NCI-H2171 treated with DMSO at 0.1 percent for 48 hours (cell line): ENCODE measurements around the gene CPNE7.

Experiments used
- DNase-seq: peaks from one replicate; lab custom pipeline; 2025; lab: John Stamatoyannopoulos, UW

The CPNE7 gene

DNA sequence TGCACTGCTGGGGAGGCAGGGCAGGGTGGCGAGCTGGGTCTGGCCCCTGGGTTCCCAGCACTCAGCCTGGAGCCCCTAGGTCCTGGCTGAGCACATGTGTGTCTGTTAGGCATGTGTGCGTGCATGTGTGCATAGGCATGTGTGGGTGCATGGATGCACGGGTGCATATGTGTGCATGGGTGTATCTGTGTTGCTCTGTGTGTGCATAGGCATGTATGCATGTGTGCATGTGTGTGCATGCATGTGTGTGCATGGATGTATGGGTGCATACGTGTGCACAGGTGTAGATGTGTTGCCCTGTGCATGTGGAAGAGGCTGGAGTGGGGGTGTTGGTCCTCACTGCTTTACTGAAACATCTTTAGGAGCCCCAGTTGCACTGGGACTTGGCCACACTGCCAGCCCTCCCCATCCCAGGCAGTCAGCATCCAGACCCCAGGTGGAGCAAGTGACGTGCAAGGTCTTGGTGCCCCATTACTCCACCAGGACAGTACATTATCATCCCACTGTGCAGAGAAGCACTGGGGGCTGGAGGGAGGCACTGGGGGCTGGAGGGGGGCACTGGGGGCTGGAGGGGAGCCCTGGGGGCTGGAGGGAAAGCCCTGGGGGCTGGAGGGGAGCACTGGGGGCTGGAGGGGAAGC, 27.5 kb downstream of the CPNE7 start:
- no peak for DNase-seq

DNA sequence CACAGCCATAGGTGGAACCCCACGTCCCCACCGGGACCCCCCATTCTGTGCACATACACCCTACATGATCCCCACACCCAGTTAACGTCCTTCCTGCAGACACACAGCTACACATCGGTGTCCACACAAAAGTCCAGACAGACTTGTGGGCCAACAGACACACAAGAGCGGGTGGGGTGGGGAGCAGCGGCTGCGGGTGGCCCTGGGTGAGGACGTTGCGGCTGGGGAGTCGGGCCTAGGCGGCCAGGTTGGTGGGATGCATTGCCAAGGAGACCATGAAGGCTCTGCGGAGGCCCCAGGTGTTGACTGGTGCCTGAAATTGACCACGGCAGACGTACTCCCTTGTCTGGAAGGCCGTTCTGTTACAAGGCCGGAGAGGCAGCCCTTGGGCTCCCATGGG, 29.2 kb downstream of the CPNE7 start:
- DNase-seq, result no peak

- no peak for DNase-seq
These were observed 29.8 kb downstream of the CPNE7 start for GRCh38 chr16:89605186-89605970.

- DNase-seq, result no peak
These were observed 30.4 kb downstream of the CPNE7 start for GRCh38 chr16:89606006-89606405.

DNA sequence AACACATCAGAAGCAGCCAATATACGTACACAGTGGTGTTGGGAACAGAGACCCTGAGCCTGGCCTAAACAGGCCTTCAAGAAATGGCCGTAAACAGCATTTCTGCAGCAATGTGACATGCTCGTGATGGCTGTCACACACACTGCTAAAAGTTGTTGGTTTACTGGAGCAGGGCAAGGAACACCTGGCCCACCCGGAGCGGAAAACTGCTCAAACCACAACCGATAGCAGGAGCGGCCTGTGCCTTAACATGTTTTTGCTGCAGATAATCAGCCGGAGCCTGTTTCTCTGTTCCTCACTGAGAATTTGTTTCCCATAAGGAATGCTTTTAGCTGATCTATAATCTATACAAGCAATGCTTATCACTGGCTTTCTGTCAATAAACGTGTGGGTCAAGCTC, 31.9 kb downstream of the CPNE7 start:
- DNase-seq, result no peak

DNA sequence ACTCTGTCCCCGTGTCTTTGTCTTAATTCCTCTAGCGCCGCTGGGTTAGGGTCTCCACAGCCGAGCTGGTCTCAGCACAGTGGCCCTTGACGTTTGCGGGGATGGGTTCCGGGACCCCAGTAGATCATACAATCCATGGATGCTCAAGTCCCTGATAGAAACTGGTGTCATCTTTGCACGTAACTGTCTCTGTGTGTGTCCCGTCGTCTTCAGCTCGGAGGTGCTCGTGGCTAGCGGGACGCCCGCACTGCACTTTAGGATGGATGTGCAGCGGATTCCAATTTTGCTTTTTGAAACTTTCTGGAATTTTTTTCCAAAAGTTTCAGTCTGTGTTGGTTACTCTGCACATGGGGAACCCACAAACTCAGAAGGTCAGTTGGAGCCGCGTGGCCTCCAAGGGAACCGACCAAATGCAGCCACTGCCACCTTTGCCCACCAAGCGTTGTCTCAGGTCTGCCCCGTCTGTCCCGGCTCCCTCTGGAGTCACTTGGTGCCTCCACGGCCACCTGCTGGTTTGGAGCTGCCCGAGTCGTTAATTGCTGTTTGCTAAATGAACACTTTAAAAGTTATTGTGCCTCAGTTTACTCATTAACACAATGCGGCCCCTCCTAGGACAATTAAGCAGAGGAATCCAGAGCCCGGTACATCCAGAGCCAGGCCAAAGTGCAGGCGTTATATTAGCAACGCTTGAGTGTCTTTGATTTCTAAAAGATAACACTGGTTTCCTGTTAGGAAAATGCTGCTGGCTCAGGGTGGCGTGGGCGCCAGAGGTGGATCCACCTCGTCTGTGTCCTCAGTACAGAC, 32.6 kb downstream of the CPNE7 start:
- DNase-seq, result no peak

- DNase-seq, result no peak
These were observed 34.5 kb downstream of the CPNE7 start for GRCh38 chr16:89610108-89610453.

GRCh38 chr16:89612415-89613166, 37.0 kb downstream of the CPNE7 start:
- DNase-seq, result peak; percentile 25

DNA sequence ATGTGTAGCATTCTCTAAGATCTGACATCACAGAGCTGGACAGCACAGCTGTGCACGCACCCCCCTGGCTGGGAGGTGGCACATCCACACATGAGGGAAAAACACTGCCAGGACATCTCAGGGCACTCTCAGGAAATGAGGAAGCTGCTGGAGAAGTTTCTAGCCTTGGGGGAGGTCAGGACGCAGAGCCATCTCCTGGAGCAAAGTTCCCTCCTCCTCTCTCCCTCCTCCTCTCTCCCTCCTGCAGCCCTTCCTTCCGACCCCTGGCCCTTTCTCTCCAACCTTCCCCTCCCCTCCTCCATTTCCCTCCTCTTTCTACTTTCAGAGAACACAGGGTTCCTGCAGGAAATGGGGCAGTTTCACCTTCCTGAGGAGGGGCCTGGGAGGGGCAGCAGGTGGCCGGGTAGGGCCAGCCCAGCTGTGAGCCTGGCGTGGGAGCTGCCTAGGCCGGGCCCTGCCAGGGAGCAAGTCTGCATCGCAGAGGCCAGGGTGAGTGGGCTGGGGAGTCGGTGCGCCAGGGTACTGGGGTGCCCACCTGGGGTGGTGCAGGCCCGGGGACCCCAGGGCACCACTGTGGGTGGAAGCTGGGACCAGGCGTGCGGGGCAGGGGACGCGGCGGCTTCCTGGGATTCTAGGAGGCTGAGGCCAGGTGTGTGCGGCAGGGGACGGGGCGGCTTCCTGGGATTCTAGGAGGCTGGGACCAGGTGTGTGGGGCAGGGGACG, 37.8 kb downstream of the CPNE7 start, which contains the start of gene DPEP1:
Gene DPEP1 (plus strand): TSS at position 412 of the 723 bp plus-strand sequence. CDS start 16,769 bp downstream, outside the sequence.
- no peak for DNase-seq

DNA sequence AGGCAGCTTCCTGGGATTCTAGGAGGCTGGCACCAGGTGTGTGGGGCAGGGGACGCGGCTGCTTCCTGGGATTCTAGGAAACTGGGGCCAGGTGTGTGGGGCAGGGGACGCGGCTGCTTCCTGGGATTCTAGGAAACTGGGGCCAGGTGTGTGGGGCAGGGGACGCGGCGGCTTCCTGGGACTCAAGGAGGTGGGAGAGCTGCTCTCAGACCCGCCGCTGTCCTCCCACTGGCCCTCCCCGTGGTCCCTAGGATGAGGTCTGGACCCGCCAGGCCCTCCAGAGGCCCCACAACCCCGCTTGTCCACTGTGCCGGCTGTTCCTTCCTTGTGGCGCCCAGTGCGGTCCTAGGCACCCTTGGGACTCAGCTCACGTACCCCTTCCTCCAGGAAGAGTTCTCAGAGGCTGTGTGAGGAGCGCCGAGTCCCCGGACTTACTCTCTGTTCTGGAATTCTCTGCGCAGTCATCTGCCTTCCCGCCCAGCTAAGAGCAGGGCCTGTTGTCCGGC, 38.4 kb downstream of the CPNE7 start:
- DNase-seq, result no peak

DNA sequence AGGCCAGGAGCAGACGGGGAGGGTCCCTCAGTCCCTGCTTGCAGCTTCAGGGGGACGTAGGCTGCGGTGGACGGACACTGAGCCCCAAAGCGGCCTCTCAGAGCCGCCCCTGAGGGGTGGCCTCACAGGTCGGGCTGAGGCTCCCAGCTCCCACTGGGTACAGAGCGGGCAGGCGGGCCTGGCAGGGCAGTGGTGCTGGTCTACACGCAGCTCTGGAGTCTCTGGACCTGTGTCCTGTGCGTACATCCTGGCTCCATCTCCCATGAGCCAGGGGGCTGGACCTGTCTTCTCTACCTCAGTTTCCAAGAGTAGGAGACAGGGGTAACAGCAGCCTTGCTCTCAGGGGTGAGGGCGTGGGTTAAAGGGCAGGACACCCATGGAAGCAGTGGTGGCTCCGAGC, 39.6 kb downstream of the CPNE7 start:
- no peak for DNase-seq

GRCh38 chr16:89615596-89616090, 40.1 kb downstream of the CPNE7 start:
- no peak for DNase-seq

DNA sequence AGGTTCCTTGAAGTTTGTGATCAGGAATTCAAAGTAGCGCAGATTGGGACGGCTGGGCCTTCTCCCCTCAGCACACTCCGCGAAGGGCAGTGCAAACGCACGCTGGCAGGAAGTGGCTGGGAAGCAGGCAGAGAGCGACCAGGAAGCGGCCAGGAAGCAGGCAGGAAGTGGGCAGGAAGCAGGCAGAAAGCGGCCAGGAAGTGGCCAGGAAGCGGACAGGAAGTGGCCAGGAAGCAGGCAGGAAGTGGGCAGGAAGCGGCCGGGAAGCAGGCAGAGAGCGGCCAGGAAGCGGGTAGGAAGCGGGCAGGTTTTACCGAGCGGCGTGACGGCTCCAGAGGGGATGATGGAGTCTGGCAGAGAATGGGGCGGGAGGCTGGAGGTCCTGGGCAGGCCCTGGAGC, 41.1 kb downstream of the CPNE7 start:
- DNase-seq, result no peak

- no peak for DNase-seq
These were observed 41.5 kb downstream of the CPNE7 start for GRCh38 chr16:89617036-89617435.

- no peak for DNase-seq
These were observed 42.8 kb downstream of the CPNE7 start for GRCh38 chr16:89618109-89618998.

DNA sequence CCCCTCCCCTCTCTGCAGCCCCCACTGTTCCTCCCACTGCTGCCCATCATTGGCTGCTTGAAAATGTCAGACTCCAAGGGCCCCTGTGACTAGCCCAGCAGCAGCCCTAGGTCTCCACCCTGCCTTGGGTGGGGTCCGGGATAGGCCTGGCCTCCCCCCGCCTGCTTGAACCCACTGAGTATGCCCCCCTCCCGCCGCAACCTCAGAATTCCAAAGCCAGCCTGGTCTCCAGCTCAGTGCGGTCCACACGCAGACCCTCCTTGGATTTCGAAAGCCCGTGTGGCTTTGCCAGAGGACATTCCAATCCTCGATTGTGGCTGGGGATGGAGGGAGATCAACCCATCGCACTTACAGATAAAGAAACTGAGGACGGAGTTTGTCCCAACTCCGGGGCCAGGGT, 44.3 kb downstream of the CPNE7 start:
- no peak for DNase-seq

DNA sequence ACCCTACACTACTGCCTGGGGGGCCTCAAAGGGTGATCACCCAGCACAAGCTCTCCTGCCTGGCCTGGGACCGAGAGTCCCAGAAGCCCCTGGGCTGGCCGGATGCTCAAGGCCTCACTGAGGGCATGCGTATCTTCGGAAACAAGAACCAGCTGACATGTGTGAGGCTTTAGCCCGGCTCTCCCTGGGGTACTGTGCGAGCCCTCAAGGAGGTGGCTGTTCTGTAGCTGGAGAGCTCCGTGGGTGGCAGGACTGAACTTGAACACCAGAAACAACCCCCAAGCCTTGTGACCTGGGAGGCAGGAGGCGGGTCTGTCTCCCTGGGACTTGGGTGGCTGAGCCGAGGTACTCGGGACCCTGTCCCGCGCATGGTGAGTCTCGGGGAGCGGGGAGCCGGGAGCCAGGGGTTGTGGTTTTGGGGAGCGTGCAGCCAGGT, 44.9 kb downstream of the CPNE7 start:
- DNase-seq, result no peak

DNA sequence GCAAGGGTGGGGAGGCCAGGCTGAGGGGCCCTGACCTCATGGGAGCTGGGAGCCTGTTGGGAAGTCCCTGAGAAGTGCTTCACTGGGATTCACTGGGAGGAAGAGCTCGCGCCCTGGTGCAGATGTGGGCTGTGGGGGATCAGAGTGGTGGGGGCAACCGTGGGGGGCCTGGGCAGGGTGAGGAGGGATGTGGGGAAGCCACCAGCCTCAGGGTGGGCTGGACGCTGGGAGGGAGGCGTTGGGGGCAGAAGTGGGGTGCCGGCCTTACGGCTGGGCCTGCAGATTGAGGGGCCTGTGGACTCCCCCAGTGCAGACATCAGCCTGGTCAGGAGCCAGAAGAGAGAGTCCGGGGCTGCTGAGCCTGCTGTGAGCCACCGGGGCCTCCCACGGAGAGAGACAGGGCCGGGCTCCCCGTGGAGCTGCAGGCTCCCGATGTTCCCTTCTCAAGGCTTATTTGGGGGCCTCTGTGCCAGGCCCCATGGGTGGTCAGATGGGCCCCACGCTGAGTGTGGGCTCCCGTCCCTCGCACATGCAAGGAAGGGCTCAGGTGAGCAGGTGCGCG, 45.7 kb downstream of the CPNE7 start:
- DNase-seq, result no peak

- no peak for DNase-seq
These were observed 46.3 kb downstream of the CPNE7 start for GRCh38 chr16:89621698-89622409.
